ENCODE measurements around the gene RBM5. TPM values are rescaled to one million over a fixed set of nuclear protein-coding genes. Genes with fewer than 3 reads are reported as not detected.

Gene RBM5
- total RNA-seq, 2 donors from 2014 or later: 104 to 114 TPM

- H3K9ac ChIP-seq (ENCODE audit: low read depth in 2 of 2, low read length in 2 of 2): no peak overlapping the region
- no peak for TF ChIP-seq CTCF (IDR thresholded peaks at IDR 0.05)
- no peaks in the 10 kb centered on the region for H3K36me3 ChIP-seq
- no peak for DNase-seq
- no peak overlapping the region for H3K27ac ChIP-seq
- H3K4me1 ChIP-seq: no peaks in the 10 kb centered on the region
- intact Hi-C loops (cut with DNase I): no loop called here
- H3K27me3 ChIP-seq: no peaks in the 10 kb centered on the region
- H3K9me3 ChIP-seq: no peaks in the 10 kb centered on the region
- H3K4me3 ChIP-seq: no peak overlapping the region
Measured at GRCh38 chr3:50140990-50141389, 52.3 kb downstream of the RBM5 start.

- Histone ChIP-seq H3K36me3 (no peaks in the 10 kb centered on the region), H3K4me1 (no peaks in the 10 kb centered on the region), H3K27me3 (no peaks in the 10 kb centered on the region), H3K9me3 (no peaks in the 10 kb centered on the region), H3K4me3 (no peak overlapping the region), H3K9ac (ENCODE audit: low read depth in 2 of 2, low read length in 2 of 2) (no peak overlapping the region), H3K27ac (no peak overlapping the region)
- no peak for DNase-seq
- intact Hi-C loops (cut with DNase I): no loop called here
- no peak for TF ChIP-seq CTCF (IDR thresholded peaks at IDR 0.05)
Measured at GRCh38 chr3:50146316-50146901, 57.7 kb downstream of the RBM5 start.

GRCh38 chr3:50147016-50147415, 58.3 kb downstream of the RBM5 start:
- Histone ChIP-seq H3K4me3 (no peak overlapping the region), H3K27me3 (no peaks in the 10 kb centered on the region), H3K9me3 (no peaks in the 10 kb centered on the region), H3K36me3 (no peaks in the 10 kb centered on the region), H3K4me1 (no peaks in the 10 kb centered on the region), H3K27ac (no peak overlapping the region), H3K9ac (ENCODE audit: low read depth in 2 of 2, low read length in 2 of 2) (no peak overlapping the region)
- DNase-seq: no peak
- intact Hi-C loops (cut with DNase I): no loop called here
- no peak for TF ChIP-seq CTCF (IDR thresholded peaks at IDR 0.05)

GRCh38 chr3:50147447-50147846, 58.7 kb downstream of the RBM5 start:
- Histone ChIP-seq H3K36me3 (no peaks in the 10 kb centered on the region), H3K9ac (ENCODE audit: low read depth in 2 of 2, low read length in 2 of 2) (no peak overlapping the region), H3K9me3 (no peaks in the 10 kb centered on the region), H3K4me1 (no peaks in the 10 kb centered on the region), H3K4me3 (no peak overlapping the region), H3K27me3 (no peaks in the 10 kb centered on the region), H3K27ac (no peak overlapping the region)
- TF ChIP-seq CTCF (IDR thresholded peaks at IDR 0.05): no peak
- intact Hi-C loops (cut with DNase I): no loop called here
- DNase-seq: no peak

GRCh38 chr3:50147861-50148260, 59.1 kb downstream of the RBM5 start:
- Histone ChIP-seq H3K27ac (no peak overlapping the region), H3K9ac (ENCODE audit: low read depth in 2 of 2, low read length in 2 of 2) (no peak overlapping the region), H3K4me1 (no peaks in the 10 kb centered on the region), H3K27me3 (no peaks in the 10 kb centered on the region), H3K36me3 (no peaks in the 10 kb centered on the region), H3K9me3 (no peaks in the 10 kb centered on the region), H3K4me3 (no peak overlapping the region)
- TF ChIP-seq CTCF (IDR thresholded peaks at IDR 0.05): no peak
- DNase-seq: no peak
- intact Hi-C loops (cut with DNase I): no loop called here
